SJCRH30 (cell line): ENCODE measurements around the gene CSRP1. TPM values are rescaled to one million over a fixed set of nuclear protein-coding genes. Genes with fewer than 3 reads are reported as not detected.
A peak's percentile ranks its signal among the peaks of the same experiment; 100 is the strongest.
"Not testable (repeated sequence)": the region's sequence is repeated elsewhere in the genome, so short reads cannot be mapped to it uniquely, and the experiment has no call there.

ENCODE experiments used
- DNase-seq, 2 experiments: peaks; one replicate each; pipeline ENCODE4 v3.0.0-alpha.2; 2015 to 2020
- H3K27ac ChIP-seq: fragments of 250-450 bp; sonication (Bioruptor Pico); 2 replicates; pipeline ENCODE4 v1.5.1; 2020; ENCODE audit warnings: mild to moderate bottlenecking, moderate library complexity
- H3K27me3 ChIP-seq: fragments of 250-450 bp; sonication (Bioruptor Pico); 2 replicates; pipeline ENCODE4 v1.5.1; 2020; ENCODE audit warnings: mild to moderate bottlenecking, moderate library complexity
- H3K36me3 ChIP-seq: fragments of 250-450 bp; sonication (Bioruptor Pico); 2 replicates; pipeline ENCODE4 v1.5.1; 2020; ENCODE audit warnings: mild to moderate bottlenecking, moderate library complexity
- H3K4me1 ChIP-seq: fragments of 250-450 bp; sonication (Bioruptor Pico); 2 replicates; pipeline ENCODE4 v1.5.1; 2020; ENCODE audit warnings: mild to moderate bottlenecking, moderate library complexity
- H3K4me3 ChIP-seq: fragments of 250-450 bp; sonication (Bioruptor Pico); 2 replicates; pipeline ENCODE4 v1.5.1; 2020; ENCODE audit warnings: mild to moderate bottlenecking, moderate library complexity
- H3K9me3 ChIP-seq: fragments of 250-450 bp; sonication (Bioruptor Pico); replicated peaks from 2 replicates; pipeline ENCODE4 v1.5.1; 2020; ENCODE audit warnings: mild to moderate bottlenecking, moderate library complexity
- total RNA-seq: library from RNA; depleted of rRNA; stranded (reverse); fragments of >200 nt; shearing (Covaris generic); gene quantifications from 2 replicates; pipeline ENCODE4 v1.2.3, GENCODE V29; 2014

Gene CSRP1
- total RNA-seq, 1 experiment from 2014 or later = 84.6 TPM

DNA sequence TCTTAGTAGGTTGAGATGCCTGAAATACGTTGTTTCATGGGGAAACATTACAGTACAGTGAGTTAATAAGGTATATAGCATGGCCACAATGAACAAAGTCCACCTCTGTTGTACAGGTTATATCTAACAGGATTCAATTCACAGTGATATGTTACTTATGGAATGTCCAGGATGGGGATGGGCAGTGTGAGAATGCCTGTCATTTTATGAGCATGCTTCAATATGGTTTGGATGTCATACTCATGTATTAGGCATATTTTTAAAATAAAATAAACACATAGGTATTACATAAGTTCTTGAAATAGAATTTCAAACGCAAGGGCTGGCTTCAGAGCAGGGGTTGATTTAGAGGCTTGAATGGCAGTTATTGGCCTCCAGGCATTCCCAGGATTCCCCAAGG is 31.8 kb downstream of the CSRP1 start:
- no peaks in the 10 kb centered on the region for H3K36me3 ChIP-seq
- no peak overlapping the region for H3K27ac ChIP-seq
- H3K4me1 ChIP-seq = peaks cover 20% of the 10 kb centered on the region
- no peaks in the 10 kb centered on the region for H3K27me3 ChIP-seq
- H3K4me3 ChIP-seq = no peak overlapping the region
- DNase-seq = no peak
- H3K9me3 ChIP-seq = no peaks in the 10 kb centered on the region; the same call in 1 of the 2 replicates

DNA sequence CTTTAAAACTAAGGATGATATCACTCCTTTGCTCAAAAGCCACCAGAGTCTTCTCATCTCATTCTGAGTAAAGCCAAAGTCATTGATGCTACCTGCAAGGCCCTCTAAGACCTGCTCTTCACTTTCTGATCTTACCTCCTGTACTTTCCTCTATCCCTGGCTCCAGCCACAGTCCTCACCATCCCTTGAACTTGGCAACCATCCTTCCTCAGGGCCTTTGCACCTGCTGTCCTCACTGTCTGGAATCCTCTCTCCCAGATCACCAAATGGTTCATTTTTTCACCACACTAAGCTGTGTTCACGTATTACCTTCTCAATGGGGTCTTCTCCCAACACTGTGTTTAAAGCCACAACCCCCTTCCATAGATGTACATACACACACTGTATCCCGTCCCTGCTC is 33.6 kb downstream of the CSRP1 start:
- Histone ChIP-seq H3K27ac (no peak overlapping the region), H3K27me3 (no peaks in the 10 kb centered on the region), H3K36me3 (no peaks in the 10 kb centered on the region), H3K4me1 (peaks cover 13% of the 10 kb centered on the region; the same call in 1 of the 2 replicates), H3K4me3 (no peak overlapping the region), H3K9me3 (no peaks in the 10 kb centered on the region; the same call in 1 of the 2 replicates)
- DNase-seq = no peak

DNA sequence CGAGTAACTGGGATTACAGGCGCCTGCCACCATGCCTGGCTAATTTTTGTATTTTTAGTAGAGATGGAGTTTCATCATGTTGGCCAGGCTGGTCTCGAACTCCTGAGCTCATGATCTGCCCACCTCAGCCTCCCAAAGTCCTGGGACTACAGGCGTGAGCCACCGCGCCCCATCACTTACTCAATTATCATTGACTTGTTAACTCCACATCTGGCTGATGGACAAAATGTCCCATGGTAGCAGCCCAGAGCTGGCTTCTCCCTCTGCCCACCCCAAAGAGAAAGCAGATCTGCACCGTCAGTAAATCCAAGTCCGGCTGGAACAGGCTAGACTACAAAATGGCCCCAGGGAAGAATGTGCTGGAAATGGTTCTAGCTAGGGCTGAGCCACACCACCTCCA is 34.6 kb downstream of the CSRP1 start:
- H3K36me3 ChIP-seq, DNase-seq, H3K4me3 ChIP-seq, H3K27me3 ChIP-seq, H3K27ac ChIP-seq, H3K9me3 ChIP-seq: not testable (repeated sequence)
- peaks cover 14% of the 10 kb centered on the region; the same call in 1 of the 2 replicates for H3K4me1 ChIP-seq

DNA sequence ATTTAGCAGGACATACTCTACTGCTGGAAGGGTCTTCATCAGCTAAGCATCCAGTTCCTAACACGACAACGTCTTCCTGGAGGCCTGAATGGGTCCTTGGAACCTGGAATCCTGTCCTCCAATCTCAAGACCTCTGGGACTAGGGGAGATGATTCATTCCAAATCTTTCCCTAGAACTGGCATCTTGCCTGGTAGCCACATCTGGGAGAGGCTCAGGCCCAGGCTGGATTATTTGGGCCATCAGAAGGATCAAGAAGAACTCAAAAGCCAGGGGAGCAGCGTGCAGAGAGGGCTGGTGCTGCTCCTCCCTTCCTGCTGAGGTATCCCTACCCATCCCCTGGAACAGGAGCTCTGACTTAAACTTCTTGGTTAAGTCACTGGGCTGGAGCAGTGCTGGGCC is 35.2 kb downstream of the CSRP1 start:
- H3K27ac ChIP-seq = no peak overlapping the region
- H3K9me3 ChIP-seq = no peaks in the 10 kb centered on the region; the same call in 1 of the 2 replicates
- DNase-seq = no peak
- H3K27me3 ChIP-seq = no peaks in the 10 kb centered on the region
- H3K4me1 ChIP-seq = peaks cover 17% of the 10 kb centered on the region; the same call in 1 of the 2 replicates
- H3K36me3 ChIP-seq = no peaks in the 10 kb centered on the region
- no peak overlapping the region for H3K4me3 ChIP-seq

DNA sequence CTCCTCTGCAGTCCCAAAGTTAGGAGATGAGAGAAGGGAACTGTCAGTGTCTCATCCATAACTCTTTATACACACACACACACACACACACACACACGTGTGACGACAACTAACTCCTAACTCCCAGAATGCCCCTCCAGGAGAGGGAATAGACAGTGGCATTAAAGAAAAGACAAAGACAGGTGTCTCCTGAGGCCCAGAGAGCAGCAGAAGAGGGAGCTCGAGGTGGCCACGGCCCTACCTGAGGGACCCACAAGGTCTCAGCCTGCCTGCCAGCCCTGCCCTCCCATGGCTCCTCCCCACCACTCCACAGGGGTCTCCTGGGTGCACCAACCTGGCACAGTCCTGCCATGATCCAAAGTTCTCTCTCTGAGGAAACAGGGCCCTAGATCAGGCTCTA is 36.3 kb downstream of the CSRP1 start:
- no peaks in the 10 kb centered on the region; the same call in 1 of the 2 replicates for H3K9me3 ChIP-seq
- H3K27me3 ChIP-seq = no peaks in the 10 kb centered on the region
- DNase-seq = no peak
- H3K4me3 ChIP-seq = no peak overlapping the region
- peaks cover 21% of the 10 kb centered on the region for H3K4me1 ChIP-seq
- H3K27ac ChIP-seq = no peak overlapping the region
- peaks cover 8% of the 10 kb centered on the region; the same call in 1 of the 2 replicates for H3K36me3 ChIP-seq

DNA sequence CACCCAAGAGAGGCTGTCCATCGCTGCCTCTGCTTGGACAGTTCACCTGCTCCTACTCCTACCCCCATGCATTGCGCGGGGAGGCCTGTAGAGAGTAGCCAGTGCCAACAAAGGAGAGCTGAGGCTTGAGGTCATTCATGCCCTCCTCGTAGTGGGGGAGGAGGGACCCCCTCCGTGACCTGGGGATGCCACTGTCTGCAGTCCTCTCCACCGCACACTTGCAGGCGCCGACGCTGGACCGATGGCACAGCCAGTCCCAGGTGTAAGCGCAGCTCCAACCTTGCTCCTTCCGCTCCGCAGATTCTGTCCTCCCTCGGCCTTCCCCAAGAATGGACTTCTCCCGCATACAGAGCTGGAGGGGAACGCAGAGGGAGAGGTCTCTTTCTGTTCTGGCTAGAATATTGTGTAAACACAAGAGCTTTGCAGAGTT is 37.3 kb downstream of the CSRP1 start:
- H3K27ac ChIP-seq = peak overlapping the region; percentile 45; the same call in 1 of the 2 replicates
- no peak for DNase-seq
- peaks cover 18% of the 10 kb centered on the region for H3K4me1 ChIP-seq

DNA sequence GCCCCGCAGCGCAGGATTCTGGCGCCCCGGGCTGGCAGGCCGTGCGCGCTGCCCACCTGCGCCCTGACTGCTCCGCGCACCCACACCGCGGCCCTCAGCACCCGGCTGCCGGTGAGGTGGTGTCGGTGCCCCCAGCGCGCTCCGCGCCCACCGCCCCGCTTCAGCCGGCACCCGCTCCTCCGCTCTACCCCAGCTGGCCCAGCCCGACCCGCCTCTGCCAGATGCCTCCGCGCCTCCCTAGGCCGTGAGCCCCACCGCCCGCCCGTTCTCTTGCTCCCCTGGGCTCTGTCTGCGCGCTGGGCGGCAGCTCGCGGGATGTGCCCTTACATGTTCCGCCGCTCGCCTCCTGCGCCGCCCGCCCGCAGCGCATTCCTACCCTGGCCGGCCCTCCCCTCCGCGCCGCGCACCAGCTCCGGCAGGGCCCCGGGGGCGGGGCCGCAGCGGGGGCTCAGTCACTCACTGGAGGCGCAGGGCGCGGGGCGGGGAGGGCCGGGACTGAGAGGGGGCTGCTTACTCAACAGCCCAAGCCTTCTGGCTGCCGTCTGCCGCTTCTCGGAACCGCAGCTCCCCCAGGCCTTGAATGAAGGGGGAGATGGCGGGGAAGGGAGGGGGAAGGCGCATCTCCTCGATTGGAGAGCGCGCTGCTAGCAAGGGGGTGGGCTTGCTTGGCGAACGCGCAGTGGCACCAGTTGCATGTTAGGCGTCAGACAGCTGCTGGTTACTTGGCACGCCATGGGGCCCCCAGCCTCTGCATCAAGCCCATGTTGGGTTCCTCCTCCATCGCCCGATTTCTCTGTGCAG is 37.9 kb downstream of the CSRP1 start, which contains the start of gene PHLDA3:
Gene PHLDA3 (minus strand): TSS at position 345 of the 801 bp plus-strand sequence. CDS start 402 bp downstream, outside the sequence.
- Histone ChIP-seq H3K27me3 (no peaks in the 10 kb centered on the region), H3K4me1 (peaks cover 18% of the 10 kb centered on the region), H3K9me3 (no peaks in the 10 kb centered on the region; the same call in 1 of the 2 replicates), H3K36me3 (peaks cover 18% of the 10 kb centered on the region; the same call in 1 of the 2 replicates), H3K4me3 (peak within 1 kb of the TSS; percentile 83), H3K27ac (peak within 1 kb of the TSS; percentile 45)
- DNase-seq = peak; percentile 90 to 93

More for the DNA sequence above, 37.3 kb downstream of the CSRP1 start:
- Histone ChIP-seq H3K4me3 (peak overlapping the region; percentile 83), H3K9me3 (no peaks in the 10 kb centered on the region; the same call in 1 of the 2 replicates), H3K27me3 (no peaks in the 10 kb centered on the region), H3K36me3 (peaks cover 14% of the 10 kb centered on the region; the same call in 1 of the 2 replicates)

DNA sequence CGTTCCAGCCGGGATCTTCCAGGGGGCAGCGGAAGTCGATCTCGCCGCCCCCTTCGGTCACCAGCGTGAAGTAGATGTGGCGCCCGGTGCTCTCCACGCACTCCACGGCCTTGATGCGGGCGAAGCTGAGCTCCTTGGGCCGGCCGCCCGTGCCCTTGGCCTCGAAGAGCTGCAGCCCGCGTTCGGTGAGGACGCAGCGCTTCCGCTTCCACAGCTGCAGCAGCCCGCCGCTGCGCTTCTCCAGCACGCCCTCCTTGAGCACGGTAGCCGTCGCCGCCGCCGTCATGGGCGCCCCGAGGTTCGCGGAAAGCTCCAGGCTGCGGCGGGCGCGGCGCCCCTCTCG is 38.5 kb downstream of the CSRP1 start:
- DNase-seq = peak; percentile 56 to 65
- peaks cover 18% of the 10 kb centered on the region; the same call in 1 of the 2 replicates for H3K36me3 ChIP-seq
- peak overlapping the region; percentile 83 for H3K4me3 ChIP-seq
- H3K4me1 ChIP-seq = peaks cover 18% of the 10 kb centered on the region
- no peaks in the 10 kb centered on the region for H3K27me3 ChIP-seq
- H3K9me3 ChIP-seq = no peaks in the 10 kb centered on the region
- H3K27ac ChIP-seq = peak overlapping the region; percentile 45

DNA sequence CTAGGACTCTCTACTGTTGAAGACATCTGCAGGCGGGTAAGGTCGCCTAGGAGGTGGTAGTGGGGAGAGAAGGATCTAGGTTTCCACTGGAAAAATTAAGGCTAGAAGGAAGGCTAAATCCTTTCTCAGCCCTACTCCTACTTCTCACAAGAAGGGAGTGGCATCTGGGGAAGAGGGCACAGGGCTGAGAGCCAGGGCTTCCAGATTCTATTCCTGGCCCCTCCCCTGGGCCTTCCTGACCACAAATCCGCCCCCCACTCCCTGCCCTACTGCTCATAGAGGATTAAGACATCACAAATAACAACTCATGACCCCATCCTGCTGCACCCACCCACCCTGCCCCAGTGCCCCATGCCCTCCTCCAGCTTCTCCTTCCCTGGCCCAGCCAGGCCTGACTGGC is 40.4 kb downstream of the CSRP1 start:
- Histone ChIP-seq H3K4me1 (peaks cover 37% of the 10 kb centered on the region), H3K27ac (no peak overlapping the region), H3K9me3 (no peaks in the 10 kb centered on the region), H3K27me3 (no peaks in the 10 kb centered on the region), H3K4me3 (no peak overlapping the region), H3K36me3 (peaks cover 18% of the 10 kb centered on the region; the same call in 1 of the 2 replicates)
- no peak for DNase-seq

DNA sequence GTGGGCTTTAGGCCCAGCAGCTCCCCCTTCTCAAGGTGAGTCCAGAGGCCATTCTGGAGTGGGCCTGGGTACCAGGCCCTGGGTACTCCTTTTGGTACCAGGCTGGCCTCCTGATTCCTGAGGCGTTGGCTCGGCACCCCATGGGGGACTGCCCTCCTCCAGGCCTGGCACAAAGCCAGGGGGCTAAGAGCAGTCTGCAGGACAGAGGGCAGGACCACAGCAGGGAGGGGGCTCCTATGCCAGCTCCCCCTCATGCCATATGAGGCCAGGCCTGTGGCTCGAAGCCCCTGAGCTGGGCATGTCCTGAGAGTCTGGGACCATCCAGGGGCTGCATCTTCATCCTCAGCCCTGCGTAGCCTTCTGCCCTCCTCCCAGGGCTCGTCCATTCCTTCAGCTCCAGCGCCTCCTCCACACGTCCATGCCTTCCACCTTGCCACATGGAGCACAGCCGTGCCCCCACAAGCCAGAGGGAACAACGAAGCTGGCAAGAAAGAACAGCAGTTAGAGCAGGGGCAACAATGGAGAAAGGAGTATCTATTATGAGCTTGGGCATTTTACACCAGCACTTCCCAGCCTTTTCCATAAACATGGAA is 41.1 kb downstream of the CSRP1 start:
- H3K4me1 ChIP-seq = peaks cover 44% of the 10 kb centered on the region
- DNase-seq = no peak
- H3K27me3 ChIP-seq = no peaks in the 10 kb centered on the region
- H3K36me3 ChIP-seq = peaks cover 18% of the 10 kb centered on the region; the same call in 1 of the 2 replicates
- no peak overlapping the region for H3K4me3 ChIP-seq
- H3K9me3 ChIP-seq = no peaks in the 10 kb centered on the region
- H3K27ac ChIP-seq = no peak overlapping the region

DNA sequence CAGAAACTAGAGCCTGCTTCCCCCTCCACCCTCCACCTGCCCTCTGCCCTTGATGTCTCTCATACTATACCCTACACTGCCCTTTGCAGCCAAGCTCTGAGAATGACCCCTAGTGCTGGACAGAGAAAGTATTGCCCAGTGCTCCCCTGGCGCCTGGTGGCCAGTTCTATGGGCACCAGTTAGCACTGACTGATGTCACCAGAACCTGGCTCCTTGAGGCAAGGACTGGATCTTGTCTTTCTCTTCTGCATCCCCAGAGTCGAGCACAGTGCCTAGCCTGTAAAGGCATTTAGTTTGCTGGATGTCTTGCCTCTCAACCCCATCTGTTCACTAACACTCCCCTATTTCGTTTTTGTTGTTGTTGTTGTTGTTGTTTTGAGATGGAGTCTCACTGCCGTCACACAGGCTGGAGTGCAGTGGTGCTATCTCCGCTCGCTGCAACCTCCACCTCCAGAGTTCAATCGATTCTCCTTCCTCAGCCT is 43.8 kb downstream of the CSRP1 start:
- Histone ChIP-seq H3K36me3 (peaks cover 18% of the 10 kb centered on the region; the same call in 1 of the 2 replicates), H3K27me3 (no peaks in the 10 kb centered on the region), H3K9me3 (no peaks in the 10 kb centered on the region), H3K4me3 (no peak overlapping the region), H3K4me1 (peaks cover 50% of the 10 kb centered on the region), H3K27ac (peak overlapping the region; percentile 87; the same call in 1 of the 2 replicates)
- no peak for DNase-seq

DNA sequence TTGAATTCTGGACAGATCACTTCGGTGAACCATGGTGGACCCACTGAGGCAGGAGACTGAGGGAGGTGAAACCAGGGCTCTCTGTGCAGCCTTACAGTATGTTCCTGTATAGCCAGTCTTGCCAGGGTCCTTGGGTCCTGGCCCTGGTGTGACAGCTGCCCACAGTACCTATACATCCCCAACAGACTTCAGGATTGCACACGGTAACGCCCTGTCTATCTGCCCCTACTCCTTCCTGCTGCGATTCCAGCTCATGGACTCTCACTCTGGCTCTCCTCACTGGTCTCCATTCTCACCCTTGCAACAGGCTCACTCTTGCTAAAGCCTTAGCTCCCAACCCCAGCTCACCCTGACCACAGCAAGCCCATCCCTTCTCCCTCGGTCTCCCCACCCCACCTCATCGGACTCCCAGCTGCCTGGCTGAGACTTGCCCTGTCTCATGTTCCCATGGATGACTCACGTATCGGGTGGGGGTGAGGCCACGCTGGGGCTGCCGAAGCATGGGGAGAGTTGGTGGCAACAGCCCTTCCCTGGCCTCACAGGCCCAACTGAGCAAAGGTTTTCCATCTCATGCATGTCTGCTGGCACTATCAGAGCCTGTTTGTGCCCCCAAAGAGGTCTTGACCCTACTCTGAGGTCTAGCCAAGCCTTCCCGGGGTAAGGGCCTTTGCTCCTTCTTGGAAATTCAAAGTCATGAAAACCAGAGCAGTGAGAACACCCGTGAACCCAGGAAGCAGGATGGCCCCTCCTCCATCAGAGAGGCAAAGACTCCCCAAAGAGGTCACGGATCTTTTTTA is 45.1 kb downstream of the CSRP1 start:
- peak; percentile 99 for DNase-seq
- Histone ChIP-seq H3K27me3 (no peaks in the 10 kb centered on the region), H3K27ac (peak overlapping the region; percentile 87), H3K9me3 (no peaks in the 10 kb centered on the region), H3K4me1 (peaks cover 52% of the 10 kb centered on the region), H3K4me3 (no peak overlapping the region), H3K36me3 (peaks cover 18% of the 10 kb centered on the region; the same call in 1 of the 2 replicates)

DNA sequence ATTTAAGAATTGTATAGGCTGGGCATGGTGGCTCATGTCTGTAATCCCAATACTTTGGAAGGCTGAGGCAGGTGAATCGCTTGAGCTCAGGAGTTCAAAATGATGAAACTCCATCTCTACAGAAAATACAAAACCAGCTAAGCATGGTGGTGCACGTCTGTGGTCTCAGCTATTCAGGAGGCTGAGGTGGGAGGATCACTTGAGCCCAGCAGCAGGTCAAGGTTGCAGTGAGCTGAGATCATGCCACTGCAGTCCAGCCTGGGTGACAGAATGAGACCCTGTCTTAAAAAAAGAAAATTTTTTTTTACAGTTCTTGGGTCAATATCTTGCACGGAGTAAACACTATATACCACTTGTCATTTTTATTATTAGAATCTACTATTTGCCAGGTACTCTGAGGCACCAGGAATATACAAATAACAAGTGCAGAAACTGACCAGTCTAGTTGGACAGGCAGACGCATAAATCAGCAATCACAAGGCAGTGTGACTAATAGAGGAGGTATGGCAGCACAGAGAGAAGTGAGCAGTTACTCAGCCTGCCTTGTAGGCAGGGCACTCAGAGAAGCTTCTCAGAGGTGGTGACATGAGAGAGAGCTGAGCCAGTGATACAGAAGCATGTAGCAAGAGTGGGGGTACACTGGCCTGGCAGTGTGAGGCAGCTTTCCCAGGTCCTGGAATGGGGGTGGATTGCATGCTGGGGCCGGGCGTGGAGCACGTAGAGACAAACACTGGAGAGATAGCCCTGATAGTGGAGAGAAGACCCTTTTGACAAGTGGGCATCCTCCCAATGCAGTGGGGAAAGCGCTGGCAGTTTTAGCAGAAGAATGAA is 45.9 kb downstream of the CSRP1 start:
- Histone ChIP-seq H3K27me3 (no peaks in the 10 kb centered on the region), H3K27ac (peak overlapping the region; percentile 87), H3K9me3 (no peaks in the 10 kb centered on the region), H3K36me3 (peaks cover 15% of the 10 kb centered on the region; the same call in 1 of the 2 replicates), H3K4me3 (no peak overlapping the region), H3K4me1 (peaks cover 55% of the 10 kb centered on the region)
- peak; percentile 66 to 72 for DNase-seq
